Neutrophil (primary cell): ENCODE data around the gene TAOK1.

Source experiments
- H3K27ac ChIP-seq: fragments of 200-600 bp; sonication (generic); 2 replicates; pipeline ENCODE4 v1.5.1; 2016; ENCODE audit warnings: mild to moderate bottlenecking, moderate library complexity
- H3K27me3 ChIP-seq: fragments of 200-600 bp; sonication (generic); 2 replicates; pipeline ENCODE4 v1.6.0; 2016; ENCODE audit warnings: mild to moderate bottlenecking
- H3K36me3 ChIP-seq: fragments of 200-600 bp; sonication (generic); 2 replicates; pipeline ENCODE4 v1.5.1; 2017
- H3K4me1 ChIP-seq, 2 experiments: fragments of 200-600 bp in 1 of 2; sonication (generic) in 1 of 2; 1 replicate in 1 of 2; 2 replicates in 1 of 2; pipeline versions ENCODE4 v1.5.1 to v1.6.1; 2013 to 2016; ENCODE audit warnings: low read depth in 1 of 2, low read length in 1 of 2, mild to moderate bottlenecking in 1 of 2, moderate library complexity in 1 of 2; ENCODE audit not compliant: control insufficient read depth in 1 of 2, insufficient read depth in 1 of 2
- H3K4me3 ChIP-seq, 2 experiments: fragments of 200-600 bp in 1 of 2; sonication (generic) in 1 of 2; 1 replicate in 1 of 2; 2 replicates in 1 of 2; pipeline ENCODE4 v1.5.1; 2013 to 2016; ENCODE audit warnings: low read depth in 1 of 2, low read length in 1 of 2, mild to moderate bottlenecking in 1 of 2, moderate library complexity in 1 of 2
- H3K9me3 ChIP-seq: fragments of 200-600 bp; sonication (generic); 2 replicates; pipeline ENCODE4 v1.5.1; 2016
- CTCF ChIP-seq: fragments of 200-600 bp; sonication (generic); IDR thresholded peaks from 2 replicates; pipeline ENCODE4 v1.5.1; 2016; ENCODE audit warnings: antibody characterized with exemption

TAOK1 gene

GRCh38 chr17:29595943-29596774 is 206.0 kb downstream of the TAOK1 start:
- peaks cover 71% of the 10 kb centered on the region for H3K27me3 ChIP-seq
- H3K27ac ChIP-seq, result no peak overlapping the region
- no peak for TF ChIP-seq CTCF
- no peaks in the 10 kb centered on the region for H3K36me3 ChIP-seq
- H3K4me3 ChIP-seq, result no peak overlapping the region
- H3K9me3 ChIP-seq, result no peaks in the 10 kb centered on the region
- peaks cover 26 to 28% of the 10 kb centered on the region in 2 experiments for H3K4me1 ChIP-seq

DNA sequence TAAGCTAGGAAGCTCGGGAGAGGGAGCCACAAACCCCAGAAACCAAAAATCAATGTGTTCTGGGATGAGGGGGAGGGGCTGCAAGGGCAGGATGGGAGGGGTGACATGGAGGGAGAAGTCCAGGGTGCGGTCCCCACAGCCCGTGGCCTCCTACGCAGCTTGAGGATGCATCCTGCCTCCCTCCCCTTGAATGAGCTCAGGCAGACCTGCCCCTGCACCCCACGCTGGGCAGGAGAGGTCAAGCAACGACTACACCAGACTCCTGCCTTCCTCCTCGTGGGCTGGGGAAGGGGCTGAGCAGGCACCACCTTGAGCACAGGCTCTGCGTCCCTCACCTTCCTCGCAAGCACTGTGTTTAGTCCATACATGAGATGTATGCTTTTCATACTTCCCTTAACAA is 206.6 kb downstream of the TAOK1 start:
- no peak for TF ChIP-seq CTCF

GRCh38 chr17:29597361-29598172 is 207.4 kb downstream of the TAOK1 start:
- peaks cover 57% of the 10 kb centered on the region for H3K27me3 ChIP-seq
- H3K27ac ChIP-seq, result no peak overlapping the region
- H3K4me1 ChIP-seq, result peaks cover 12 to 14% of the 10 kb centered on the region in 2 experiments
- H3K4me3 ChIP-seq, result no peak overlapping the region
- H3K36me3 ChIP-seq, result no peaks in the 10 kb centered on the region
- TF ChIP-seq CTCF, result no peak
- no peaks in the 10 kb centered on the region for H3K9me3 ChIP-seq

More for the DNA sequence above, 206.6 kb downstream of the TAOK1 start:
- H3K9me3 ChIP-seq, result no peaks in the 10 kb centered on the region
- H3K27ac ChIP-seq, result no peak overlapping the region
- peaks cover 65% of the 10 kb centered on the region for H3K27me3 ChIP-seq
- H3K4me1 ChIP-seq, result peaks cover 20 to 22% of the 10 kb centered on the region in 2 experiments
- H3K4me3 ChIP-seq, result no peak overlapping the region
- no peaks in the 10 kb centered on the region for H3K36me3 ChIP-seq
